GM18861 (cell line): Measurements from ENCODE around the gene SPEG.
"Not testable (repeated sequence)": the region's sequence is repeated elsewhere in the genome, so short reads cannot be mapped to it uniquely, and the experiment has no call there.

Source experiments
- ATAC-seq: cut with Tn5 transposase; IDR thresholded peaks from one replicate; pipeline ENCODE4 v1.9.1; 2021; ENCODE audit not compliant: unreplicated experiment

Gene SPEG

GRCh38 chr2:219404291-219404910 lies 30.2 kb upstream of the SPEG start:
- no peak for ATAC-seq

GRCh38 chr2:219404954-219405353 lies 29.7 kb upstream of the SPEG start:
- ATAC-seq, result no peak

GRCh38 chr2:219405451-219405850 lies 29.2 kb upstream of the SPEG start:
- no peak for ATAC-seq

- no peak for ATAC-seq
These were observed 28.4 kb upstream of the SPEG start for GRCh38 chr2:219405958-219406860.

- no peak for ATAC-seq
These were observed 27.8 kb upstream of the SPEG start for GRCh38 chr2:219406861-219407230.

- ATAC-seq, result not testable (repeated sequence)
These were observed 27.3 kb upstream of the SPEG start for GRCh38 chr2:219407343-219407742.

- no peak for ATAC-seq
These were observed 26.4 kb upstream of the SPEG start for GRCh38 chr2:219408204-219408603.

- ATAC-seq, result no peak
These were observed 26.0 kb upstream of the SPEG start for GRCh38 chr2:219408631-219409030.

- ATAC-seq, result no peak
These were observed 25.0 kb upstream of the SPEG start for GRCh38 chr2:219409619-219410018.

- ATAC-seq, result no peak
These were observed 24.3 kb upstream of the SPEG start for GRCh38 chr2:219410390-219410789.

- no peak for ATAC-seq
These were observed 19.8 kb upstream of the SPEG start for GRCh38 chr2:219414857-219415256.

GRCh38 chr2:219415580-219416234 lies 18.9 kb upstream of the SPEG start:
- no peak for ATAC-seq

GRCh38 chr2:219416235-219416602 lies 18.4 kb upstream of the SPEG start:
- no peak for ATAC-seq

GRCh38 chr2:219416938-219417337 lies 17.7 kb upstream of the SPEG start:
- no peak for ATAC-seq

- no peak for ATAC-seq
These were observed 17.3 kb upstream of the SPEG start for GRCh38 chr2:219417374-219417773.

GRCh38 chr2:219418155-219419011 lies 16.3 kb upstream of the SPEG start, which contains the start of gene DES:
Gene DES, plus strand, starts transcription at chr2:219418377. Its CDS starts 86 bp downstream, at chr2:219418463.
- no peak for ATAC-seq

GRCh38 chr2:219419012-219419324 lies 15.7 kb upstream of the SPEG start:
- no peak for ATAC-seq

- ATAC-seq, result no peak
These were observed 15.1 kb upstream of the SPEG start for GRCh38 chr2:219419331-219420197.

- no peak for ATAC-seq
These were observed 14.0 kb upstream of the SPEG start for GRCh38 chr2:219420687-219421086.

GRCh38 chr2:219421323-219421722 lies 13.3 kb upstream of the SPEG start:
- ATAC-seq, result no peak
